ENCODE measurements around the gene CYP1B1. TPM values are rescaled to one million over a fixed set of nuclear protein-coding genes. Genes with fewer than 3 reads are reported as not detected.

The CYP1B1 gene
- total and polyA plus RNA-seq, 10 donors = 17.7 to 121 (median 58.1) TPM

GRCh38 chr2:38030635-38031355, 45.2 kb downstream of the CYP1B1 start:
- DNase-seq = no peak
- TF ChIP-seq POLR2A (IDR thresholded peaks at IDR 0.05) = no peak
- no peak for TF ChIP-seq POLR2AphosphoS5 (IDR thresholded peaks at IDR 0.05)
- TF ChIP-seq CTCF (IDR thresholded peaks at IDR 0.05 in 8 of 11, conservative IDR thresholded peaks at IDR 0.05 in 3 of 11) = no peak
- intact Hi-C loops (cut with DNase I; ENCODE audit: low total_unique reads) = no loop called here
- H3K9me3 ChIP-seq = no peaks in the 10 kb centered on the region
- 64 to 72% (median 65%) methylated on average over 1 of the region's 1 CpG for WGBS, 5 donors
- no peak overlapping the region for H3K4me3 ChIP-seq
- no peak overlapping the region for H3K27ac ChIP-seq
- no peaks in the 10 kb centered on the region for H3K4me1 ChIP-seq
- H3K36me3 ChIP-seq = no peaks in the 10 kb centered on the region
- no peaks in the 10 kb centered on the region for H3K27me3 ChIP-seq (replicated peaks in 1 of 7)

GRCh38 chr2:38029512-38029911, 46.4 kb downstream of the CYP1B1 start:
- intact Hi-C loops (cut with DNase I; ENCODE audit: low total_unique reads) = no loop called here
- Histone ChIP-seq H3K27me3 (replicated peaks in 1 of 7) (no peaks in the 10 kb centered on the region), H3K36me3 (no peaks in the 10 kb centered on the region), H3K4me1 (no peaks in the 10 kb centered on the region), H3K27ac (no peak overlapping the region), H3K9me3 (no peaks in the 10 kb centered on the region), H3K4me3 (no peak overlapping the region)
- WGBS, 5 donors = 76 to 85% (median 81%) methylated on average over 5 of the region's 5 CpGs
- TF ChIP-seq POLR2AphosphoS5 (IDR thresholded peaks at IDR 0.05) (no peak), CTCF (IDR thresholded peaks at IDR 0.05 in 8 of 11, conservative IDR thresholded peaks at IDR 0.05 in 3 of 11) (no peak), POLR2A (IDR thresholded peaks at IDR 0.05) (no peak)
- no peak for DNase-seq

- 93 to 97% (median 95%) methylated on average over 4 of the region's 4 CpGs for WGBS, 5 donors
- no peak for DNase-seq
- no peak for TF ChIP-seq POLR2A (IDR thresholded peaks at IDR 0.05)
- no peak for TF ChIP-seq CTCF (IDR thresholded peaks at IDR 0.05 in 8 of 11, conservative IDR thresholded peaks at IDR 0.05 in 3 of 11)
- TF ChIP-seq POLR2AphosphoS5 (IDR thresholded peaks at IDR 0.05) = no peak
These were observed 47.1 kb downstream of the CYP1B1 start for GRCh38 chr2:38028829-38029228.

GRCh38 chr2:38026846-38027245, 49.1 kb downstream of the CYP1B1 start:
- H3K36me3 ChIP-seq = no peaks in the 10 kb centered on the region
- TF ChIP-seq CTCF (IDR thresholded peaks at IDR 0.05 in 8 of 11, conservative IDR thresholded peaks at IDR 0.05 in 3 of 11) = no peak
- TF ChIP-seq POLR2A (IDR thresholded peaks at IDR 0.05) = no peak
- no peak for TF ChIP-seq POLR2AphosphoS5 (IDR thresholded peaks at IDR 0.05)
- H3K27me3 ChIP-seq (replicated peaks in 1 of 7) = no peaks in the 10 kb centered on the region
- intact Hi-C loops (cut with DNase I; ENCODE audit: low total_unique reads) = no loop called here
- no peak overlapping the region for H3K4me3 ChIP-seq
- no peaks in the 10 kb centered on the region for H3K9me3 ChIP-seq
- no peaks in the 10 kb centered on the region for H3K4me1 ChIP-seq
- DNase-seq = no peak
- no peak overlapping the region for H3K27ac ChIP-seq
- 86 to 92% (median 87%) methylated on average over 2 of the region's 2 CpGs for WGBS, 5 donors

More at GRCh38 chr2:38028829-38029228, 47.1 kb downstream of the CYP1B1 start:
- Histone ChIP-seq H3K4me3 (no peak overlapping the region), H3K9me3 (no peaks in the 10 kb centered on the region), H3K36me3 (no peaks in the 10 kb centered on the region), H3K27me3 (replicated peaks in 1 of 7) (no peaks in the 10 kb centered on the region), H3K27ac (no peak overlapping the region), H3K4me1 (no peaks in the 10 kb centered on the region)
- intact Hi-C loops (cut with DNase I; ENCODE audit: low total_unique reads) = no loop called here

All from spleen (tissue), 11 donors.